Measurements from ENCODE around the gene EFL1.

The EFL1 gene

DNA sequence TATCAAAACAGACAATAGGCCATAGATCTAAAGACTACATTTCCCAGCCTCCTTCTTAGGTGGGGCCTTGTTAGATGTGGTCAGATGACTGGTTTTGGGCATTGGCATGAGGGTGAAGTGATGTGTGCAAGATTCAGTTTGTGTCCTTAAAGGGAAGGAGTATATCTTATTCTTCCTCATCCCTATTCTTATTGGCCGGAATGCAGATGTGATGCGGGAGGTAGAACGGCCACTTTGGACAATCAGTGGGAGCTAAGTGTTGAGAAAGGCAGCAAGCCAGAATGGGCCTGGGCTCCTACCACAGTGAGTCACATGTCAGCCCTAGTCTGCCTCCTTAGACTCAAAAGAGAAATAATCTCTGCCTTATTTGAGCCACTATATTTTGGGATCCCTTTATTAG lies 126.9 kb downstream of the EFL1 start:
- H3K27ac Mint-ChIP-seq = no peak overlapping the region

GRCh38 chr15:82134461-82134860 lies 128.1 kb downstream of the EFL1 start:
- Mint-ChIP-seq H3K36me3 (ENCODE audit: low read depth) (peaks cover 55% of the 10 kb centered on the region), H3K9me3 (no peaks in the 10 kb centered on the region)

More for the DNA sequence above, 126.9 kb downstream of the EFL1 start:
- Mint-ChIP-seq H3K36me3 (ENCODE audit: low read depth) (peaks cover 44% of the 10 kb centered on the region), H3K27me3 (no peaks in the 10 kb centered on the region), H3K4me1 (ENCODE audit: low read depth) (peaks cover 4% of the 10 kb centered on the region), H3K9me3 (no peaks in the 10 kb centered on the region), H3K4me3 (no peak overlapping the region)

GRCh38 chr15:82133251-82133650 lies 129.3 kb downstream of the EFL1 start:
- Mint-ChIP-seq H3K4me1 (ENCODE audit: low read depth) (peaks cover 8% of the 10 kb centered on the region), H3K36me3 (ENCODE audit: low read depth) (peaks cover 57% of the 10 kb centered on the region), H3K4me3 (no peak overlapping the region), H3K27me3 (no peaks in the 10 kb centered on the region), H3K27ac (no peak overlapping the region), H3K9me3 (no peaks in the 10 kb centered on the region)

More at GRCh38 chr15:82134461-82134860, 128.1 kb downstream of the EFL1 start:
- H3K27ac Mint-ChIP-seq = no peak overlapping the region
- H3K4me3 Mint-ChIP-seq = no peak overlapping the region
- H3K27me3 Mint-ChIP-seq = no peaks in the 10 kb centered on the region
- no peaks in the 10 kb centered on the region for H3K4me1 Mint-ChIP-seq (ENCODE audit: low read depth)

DNA sequence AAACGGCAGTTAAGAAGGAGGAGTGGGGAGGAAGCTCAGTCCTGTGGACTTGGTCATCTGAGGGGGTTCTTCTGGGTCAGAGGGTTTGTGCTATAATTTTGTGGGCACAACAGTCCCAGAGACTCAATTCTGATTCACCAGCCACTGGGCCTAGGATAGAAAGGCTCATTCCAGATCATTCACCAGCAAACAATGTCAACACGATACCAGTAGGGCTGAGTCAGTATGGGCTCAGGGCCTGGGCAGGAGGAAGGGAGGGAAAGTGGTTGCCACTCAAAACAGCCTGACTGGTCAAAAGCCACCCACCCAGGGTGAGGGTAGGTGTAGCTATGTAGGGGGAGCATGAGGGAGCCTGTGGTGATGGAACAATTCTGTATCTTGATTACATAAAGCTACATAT lies 129.8 kb downstream of the EFL1 start:
- H3K4me1 Mint-ChIP-seq (ENCODE audit: low read depth) = peaks cover 9% of the 10 kb centered on the region
- H3K27ac Mint-ChIP-seq = no peak overlapping the region
- peaks cover 56% of the 10 kb centered on the region for H3K36me3 Mint-ChIP-seq (ENCODE audit: low read depth)
- H3K9me3 Mint-ChIP-seq = no peaks in the 10 kb centered on the region
- H3K4me3 Mint-ChIP-seq = no peak overlapping the region
- H3K27me3 Mint-ChIP-seq = no peaks in the 10 kb centered on the region

DNA sequence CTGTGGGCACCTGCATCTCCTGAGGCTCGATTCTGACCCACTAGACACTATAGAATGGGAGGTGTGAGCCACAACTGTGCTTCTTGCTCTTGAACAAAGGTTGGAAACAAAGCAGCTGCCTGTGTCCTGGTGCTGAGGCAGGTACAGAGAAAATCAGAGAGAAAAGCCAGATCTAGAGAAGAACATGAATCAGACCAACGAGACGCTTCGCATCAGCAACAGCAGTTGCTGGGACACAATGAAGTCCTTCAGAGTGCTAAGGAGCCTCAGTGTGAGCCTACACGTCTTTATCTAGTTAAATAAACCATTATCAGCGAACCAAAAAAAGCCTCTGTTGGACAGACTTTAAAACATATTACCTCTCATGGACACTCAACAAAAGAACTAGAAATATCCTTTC lies 130.4 kb downstream of the EFL1 start:
- Mint-ChIP-seq H3K27ac (no peak overlapping the region), H3K9me3 (no peaks in the 10 kb centered on the region), H3K36me3 (ENCODE audit: low read depth) (peaks cover 56% of the 10 kb centered on the region), H3K4me1 (ENCODE audit: low read depth) (peaks cover 9% of the 10 kb centered on the region), H3K27me3 (no peaks in the 10 kb centered on the region), H3K4me3 (no peak overlapping the region)

DNA sequence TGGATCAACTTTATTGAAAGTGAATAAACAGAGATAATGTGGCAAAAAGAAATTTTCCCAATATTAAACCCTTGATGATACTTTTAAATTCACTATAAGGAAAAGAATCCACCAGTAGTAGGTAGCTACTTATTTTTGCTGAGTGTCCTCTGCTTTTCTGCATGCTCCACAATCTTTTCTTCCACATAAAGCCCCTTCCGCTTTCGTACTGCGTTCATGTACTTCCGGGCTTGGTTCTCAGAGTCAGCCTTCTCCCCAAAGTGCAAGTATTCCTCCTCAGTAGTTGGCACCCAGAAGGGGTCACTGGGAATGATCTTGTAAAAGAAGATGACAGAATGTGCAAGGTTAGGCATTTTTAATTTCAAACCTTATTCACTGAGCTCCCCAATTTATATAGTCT lies 132.3 kb downstream of the EFL1 start:
- peaks cover 51% of the 10 kb centered on the region for H3K36me3 Mint-ChIP-seq (ENCODE audit: low read depth)
- no peaks in the 10 kb centered on the region for H3K27me3 Mint-ChIP-seq
- H3K4me1 Mint-ChIP-seq (ENCODE audit: low read depth) = peaks cover 9% of the 10 kb centered on the region
- H3K9me3 Mint-ChIP-seq = no peaks in the 10 kb centered on the region
- H3K4me3 Mint-ChIP-seq = no peak overlapping the region
- no peak overlapping the region for H3K27ac Mint-ChIP-seq

DNA sequence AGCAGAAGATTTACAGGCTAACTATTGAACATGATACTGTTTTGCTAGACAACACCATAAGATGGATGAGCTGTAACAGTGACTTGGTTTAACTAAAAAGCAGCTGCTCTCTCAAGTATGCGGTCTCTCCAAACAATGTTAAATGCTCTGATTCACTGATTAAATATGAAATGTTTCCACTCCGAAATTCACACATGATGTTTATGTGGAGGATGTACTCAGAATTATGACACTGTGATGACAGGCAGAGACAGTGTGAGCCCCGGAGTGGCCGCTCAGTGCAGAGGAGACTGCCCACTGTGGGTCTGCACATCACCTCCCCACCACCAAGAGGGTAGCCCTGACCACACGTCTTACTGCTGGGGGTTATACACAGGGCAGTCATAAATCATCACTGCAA lies 132.8 kb downstream of the EFL1 start:
- Mint-ChIP-seq H3K4me3 (no peak overlapping the region), H3K27ac (no peak overlapping the region), H3K9me3 (no peaks in the 10 kb centered on the region), H3K4me1 (ENCODE audit: low read depth) (peaks cover 9% of the 10 kb centered on the region), H3K27me3 (no peaks in the 10 kb centered on the region), H3K36me3 (ENCODE audit: low read depth) (peaks cover 50% of the 10 kb centered on the region)

- Mint-ChIP-seq H3K27ac (no peak overlapping the region), H3K4me1 (ENCODE audit: low read depth) (peaks cover 9% of the 10 kb centered on the region), H3K4me3 (no peak overlapping the region), H3K9me3 (no peaks in the 10 kb centered on the region), H3K27me3 (no peaks in the 10 kb centered on the region), H3K36me3 (ENCODE audit: low read depth) (peaks cover 50% of the 10 kb centered on the region)
Measured at GRCh38 chr15:82129149-82129692, 133.3 kb downstream of the EFL1 start.

DNA sequence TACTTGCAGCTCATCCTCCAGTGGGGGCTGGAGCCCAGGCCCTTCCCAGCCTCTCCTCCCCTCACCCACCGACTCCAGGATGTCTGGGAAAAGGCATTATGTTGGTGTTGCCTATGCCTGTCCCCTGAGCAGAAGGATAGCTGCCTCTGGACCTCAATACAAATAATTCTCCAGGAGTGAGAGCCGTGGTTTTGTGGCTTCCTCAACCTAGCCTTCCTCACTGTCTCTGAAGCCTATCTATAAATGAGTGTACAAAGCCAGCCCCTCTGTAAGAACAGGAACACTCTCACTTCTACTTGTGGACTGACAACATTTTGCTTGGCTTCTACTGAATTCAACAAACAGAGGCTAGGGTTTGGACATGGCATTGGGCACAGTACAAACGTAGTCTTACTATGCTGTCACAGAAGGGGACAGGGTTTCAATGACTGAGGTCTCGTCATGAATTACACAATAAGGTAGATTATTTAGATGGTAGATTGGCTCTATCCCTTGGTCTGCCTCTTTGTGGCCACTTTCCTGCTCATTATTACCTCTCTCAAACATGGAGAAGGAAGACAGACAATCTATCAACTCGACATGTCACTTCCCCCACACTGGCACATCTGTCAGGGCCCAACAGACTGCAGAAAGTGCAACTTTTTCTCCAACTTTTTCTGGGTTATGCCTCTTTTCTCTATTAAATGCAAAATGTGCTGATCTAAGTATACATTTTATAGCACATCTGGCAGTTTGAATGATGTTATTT lies 134.0 kb downstream of the EFL1 start:
- H3K4me1 Mint-ChIP-seq (ENCODE audit: low read depth) = peaks cover 9% of the 10 kb centered on the region
- no peaks in the 10 kb centered on the region for H3K9me3 Mint-ChIP-seq
- H3K4me3 Mint-ChIP-seq = no peak overlapping the region
- no peak overlapping the region for H3K27ac Mint-ChIP-seq
- H3K27me3 Mint-ChIP-seq = no peaks in the 10 kb centered on the region
- peaks cover 46% of the 10 kb centered on the region for H3K36me3 Mint-ChIP-seq (ENCODE audit: low read depth)

- Mint-ChIP-seq H3K9me3 (no peaks in the 10 kb centered on the region), H3K27ac (no peak overlapping the region), H3K36me3 (ENCODE audit: low read depth) (peaks cover 45% of the 10 kb centered on the region), H3K4me3 (no peak overlapping the region), H3K27me3 (no peaks in the 10 kb centered on the region), H3K4me1 (ENCODE audit: low read depth) (peaks cover 9% of the 10 kb centered on the region)
Measured at GRCh38 chr15:82127581-82127980, 135.0 kb downstream of the EFL1 start.

GRCh38 chr15:82126346-82126745 lies 136.2 kb downstream of the EFL1 start:
- no peak overlapping the region for H3K27ac Mint-ChIP-seq
- no peak overlapping the region for H3K4me3 Mint-ChIP-seq
- H3K27me3 Mint-ChIP-seq = no peaks in the 10 kb centered on the region
- H3K36me3 Mint-ChIP-seq (ENCODE audit: low read depth) = peaks cover 35% of the 10 kb centered on the region
- no peaks in the 10 kb centered on the region for H3K9me3 Mint-ChIP-seq
- H3K4me1 Mint-ChIP-seq (ENCODE audit: low read depth) = peaks cover 9% of the 10 kb centered on the region

- no peaks in the 10 kb centered on the region for H3K27me3 Mint-ChIP-seq
- H3K4me1 Mint-ChIP-seq (ENCODE audit: low read depth) = peaks cover 9% of the 10 kb centered on the region
- H3K27ac Mint-ChIP-seq = no peak overlapping the region
- H3K4me3 Mint-ChIP-seq = no peak overlapping the region
- no peaks in the 10 kb centered on the region for H3K9me3 Mint-ChIP-seq
- H3K36me3 Mint-ChIP-seq (ENCODE audit: low read depth) = peaks cover 22% of the 10 kb centered on the region
Measured at GRCh38 chr15:82124331-82125263, 137.9 kb downstream of the EFL1 start.

DNA sequence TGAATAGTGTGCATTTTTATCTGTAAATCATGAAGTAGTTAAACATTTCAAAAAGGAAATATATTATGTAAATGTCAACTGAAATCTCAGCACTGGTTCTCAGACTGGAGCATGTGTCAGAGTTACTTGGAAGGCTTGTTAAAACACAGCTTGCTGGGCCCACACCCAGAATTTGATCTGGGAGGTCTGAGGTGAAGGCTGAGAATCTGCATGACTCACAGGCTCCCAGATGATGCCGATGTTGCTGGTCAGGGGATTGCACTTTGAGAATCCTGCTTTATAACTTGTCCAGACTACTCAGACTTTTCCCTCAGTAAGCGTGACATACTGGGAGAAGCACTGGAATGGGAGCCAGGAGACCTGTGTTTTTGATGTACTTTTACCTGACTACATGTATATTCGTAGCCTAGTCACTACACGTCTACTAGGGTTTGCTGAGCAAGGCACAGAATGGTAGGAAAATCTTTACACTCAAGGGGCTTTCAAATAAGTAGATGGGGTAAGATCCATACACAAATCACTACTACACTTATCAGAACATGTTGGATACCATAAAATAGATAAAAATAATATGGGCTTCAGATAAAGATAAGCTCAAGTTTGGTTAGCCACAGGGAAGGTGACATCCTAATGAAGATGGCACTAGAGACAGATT lies 139.7 kb downstream of the EFL1 start:
- Mint-ChIP-seq H3K36me3 (ENCODE audit: low read depth) (peaks cover 13% of the 10 kb centered on the region), H3K4me3 (no peak overlapping the region), H3K27ac (no peak overlapping the region), H3K4me1 (ENCODE audit: low read depth) (no peaks in the 10 kb centered on the region), H3K27me3 (no peaks in the 10 kb centered on the region), H3K9me3 (no peaks in the 10 kb centered on the region)

DNA sequence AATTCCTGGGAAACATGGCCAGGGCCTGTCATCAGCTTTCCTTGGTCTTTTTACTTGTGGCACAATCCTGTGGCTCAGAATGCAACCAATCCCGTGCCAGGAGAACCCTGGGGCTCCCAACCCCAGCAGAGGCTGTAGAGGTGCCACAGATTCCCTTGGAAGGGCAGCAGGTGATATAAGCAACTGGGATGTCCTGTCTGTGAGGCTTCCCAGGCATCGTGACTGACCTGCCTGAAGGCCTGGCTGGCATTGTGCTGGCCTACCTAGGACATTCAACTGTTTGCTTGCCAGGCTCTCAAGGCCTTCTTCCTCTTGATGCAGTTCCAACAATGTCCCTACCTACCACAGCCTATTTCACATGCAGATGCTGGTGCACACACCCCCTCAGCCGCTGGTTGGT lies 144.5 kb downstream of the EFL1 start:
- H3K4me3 Mint-ChIP-seq = no peak overlapping the region

DNA sequence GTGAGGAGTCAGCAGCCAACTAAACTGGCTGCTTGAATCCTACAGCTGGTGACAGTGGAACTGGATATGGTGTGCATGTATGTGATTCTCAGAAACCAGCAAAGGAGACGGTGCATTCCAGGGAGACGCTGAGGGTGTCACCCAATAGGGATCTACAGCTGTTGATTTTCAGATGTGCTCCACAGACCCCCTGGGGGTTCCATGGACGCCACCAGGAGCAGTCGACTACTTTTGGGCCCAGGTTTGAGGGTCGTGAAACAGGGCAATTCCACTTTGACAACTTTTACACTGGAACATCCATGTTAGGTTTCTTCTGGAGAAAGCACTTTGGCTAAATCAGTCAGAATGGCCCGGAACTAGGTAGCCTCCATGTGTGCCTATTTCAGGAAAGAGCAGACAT lies 145.2 kb downstream of the EFL1 start:
- no peaks in the 10 kb centered on the region for H3K4me1 Mint-ChIP-seq (ENCODE audit: low read depth)
- H3K36me3 Mint-ChIP-seq (ENCODE audit: low read depth) = peaks cover 4% of the 10 kb centered on the region
- no peak overlapping the region for H3K4me3 Mint-ChIP-seq
- H3K9me3 Mint-ChIP-seq = no peaks in the 10 kb centered on the region
- H3K27me3 Mint-ChIP-seq = no peaks in the 10 kb centered on the region
- no peak overlapping the region for H3K27ac Mint-ChIP-seq

More for the DNA sequence above, 144.5 kb downstream of the EFL1 start:
- Mint-ChIP-seq H3K4me1 (ENCODE audit: low read depth) (no peaks in the 10 kb centered on the region), H3K9me3 (no peaks in the 10 kb centered on the region), H3K36me3 (ENCODE audit: low read depth) (peaks cover 7% of the 10 kb centered on the region), H3K27me3 (no peaks in the 10 kb centered on the region), H3K27ac (no peak overlapping the region)

Measured in stimulated activated naive CD8-positive, alpha-beta T cell treated with anti-CD3 and anti-CD28 coated beads, Interleukin-15, Interleukin-2, amounts not matched to agents 100 ng/mL and 50 ng/mL, for 24 hours (primary cell).